Stimulated activated CD4-positive, alpha-beta T cell treated with anti-CD3 and anti-CD28 coated beads, Interleukin-1b, Interleukin-23, amount 100 ng/mL, for 48 hours (primary cell): ENCODE results near the gene PTGDR.

Experiments
- DNase-seq: peaks from one replicate; pipeline ENCODE4 v3.0.0-alpha.2; 2020

PTGDR gene, protein sequence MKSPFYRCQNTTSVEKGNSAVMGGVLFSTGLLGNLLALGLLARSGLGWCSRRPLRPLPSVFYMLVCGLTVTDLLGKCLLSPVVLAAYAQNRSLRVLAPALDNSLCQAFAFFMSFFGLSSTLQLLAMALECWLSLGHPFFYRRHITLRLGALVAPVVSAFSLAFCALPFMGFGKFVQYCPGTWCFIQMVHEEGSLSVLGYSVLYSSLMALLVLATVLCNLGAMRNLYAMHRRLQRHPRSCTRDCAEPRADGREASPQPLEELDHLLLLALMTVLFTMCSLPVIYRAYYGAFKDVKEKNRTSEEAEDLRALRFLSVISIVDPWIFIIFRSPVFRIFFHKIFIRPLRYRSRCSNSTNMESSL

DNA sequence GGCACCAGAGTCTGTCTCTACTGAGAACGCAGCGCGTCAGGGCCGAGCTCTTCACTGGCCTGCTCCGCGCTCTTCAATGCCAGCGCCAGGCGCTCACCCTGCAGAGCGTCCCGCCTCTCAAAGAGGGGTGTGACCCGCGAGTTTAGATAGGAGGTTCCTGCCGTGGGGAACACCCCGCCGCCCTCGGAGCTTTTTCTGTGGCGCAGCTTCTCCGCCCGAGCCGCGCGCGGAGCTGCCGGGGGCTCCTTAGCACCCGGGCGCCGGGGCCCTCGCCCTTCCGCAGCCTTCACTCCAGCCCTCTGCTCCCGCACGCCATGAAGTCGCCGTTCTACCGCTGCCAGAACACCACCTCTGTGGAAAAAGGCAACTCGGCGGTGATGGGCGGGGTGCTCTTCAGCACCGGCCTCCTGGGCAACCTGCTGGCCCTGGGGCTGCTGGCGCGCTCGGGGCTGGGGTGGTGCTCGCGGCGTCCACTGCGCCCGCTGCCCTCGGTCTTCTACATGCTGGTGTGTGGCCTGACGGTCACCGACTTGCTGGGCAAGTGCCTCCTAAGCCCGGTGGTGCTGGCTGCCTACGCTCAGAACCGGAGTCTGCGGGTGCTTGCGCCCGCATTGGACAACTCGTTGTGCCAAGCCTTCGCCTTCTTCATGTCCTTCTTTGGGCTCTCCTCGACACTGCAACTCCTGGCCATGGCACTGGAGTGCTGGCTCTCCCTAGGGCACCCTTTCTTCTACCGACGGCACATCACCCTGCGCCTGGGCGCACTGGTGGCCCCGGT, at the start of gene PTGDR:
PTGDR (plus strand) TSS at position 198 of the 778 bp plus-strand sequence; CDS start at position 315, 117 bp downstream.
- peak; percentile 13 for DNase-seq

- no peak for DNase-seq
These were observed 47.9 kb upstream of the PTGDR start for GRCh38 chr14:52219488-52220084.

DNA sequence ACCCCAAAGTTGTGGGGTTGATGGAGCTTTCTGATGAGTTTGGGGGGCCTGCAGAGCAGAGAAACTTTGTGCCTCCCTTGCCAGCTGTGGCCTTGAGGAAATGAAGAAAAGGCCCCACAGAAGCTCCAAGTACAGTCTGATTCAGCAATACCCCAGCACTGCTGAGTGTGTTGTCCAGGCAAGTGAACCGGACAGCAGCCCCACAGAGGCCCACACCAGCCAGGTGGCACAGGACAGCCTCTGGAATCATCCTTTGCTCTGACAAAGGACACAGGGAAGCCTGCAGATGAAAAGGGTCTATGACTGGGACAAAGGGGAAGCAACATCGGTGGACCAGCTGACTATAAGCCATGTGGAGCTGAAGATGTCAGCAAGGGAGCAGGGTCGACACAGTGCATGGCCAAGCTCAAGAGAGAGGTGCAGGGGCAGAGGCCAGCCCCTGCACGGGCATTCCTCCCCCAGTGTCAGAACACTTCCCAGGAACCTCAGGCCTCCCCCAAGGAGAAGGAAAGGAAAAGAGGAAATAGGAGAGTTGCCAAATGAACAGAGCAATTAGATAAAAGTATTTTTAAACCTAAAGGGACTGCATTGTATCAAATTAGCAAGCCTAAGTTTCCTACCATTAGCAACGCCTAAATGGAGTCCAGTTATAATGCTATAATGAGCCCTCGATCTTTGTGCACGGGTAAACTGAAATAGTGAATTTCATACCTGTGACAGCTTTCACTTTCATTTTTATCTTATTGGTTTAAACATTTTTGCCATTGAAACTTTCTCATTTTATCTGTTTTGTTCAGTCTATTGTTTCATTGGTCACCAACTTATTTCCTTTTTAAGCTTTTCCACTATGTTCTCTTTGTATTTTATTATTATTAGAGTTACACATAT, 46.3 kb upstream of the PTGDR start:
- DNase-seq: no peak

GRCh38 chr14:52222901-52223300, 44.6 kb upstream of the PTGDR start:
- no peak for DNase-seq

DNA sequence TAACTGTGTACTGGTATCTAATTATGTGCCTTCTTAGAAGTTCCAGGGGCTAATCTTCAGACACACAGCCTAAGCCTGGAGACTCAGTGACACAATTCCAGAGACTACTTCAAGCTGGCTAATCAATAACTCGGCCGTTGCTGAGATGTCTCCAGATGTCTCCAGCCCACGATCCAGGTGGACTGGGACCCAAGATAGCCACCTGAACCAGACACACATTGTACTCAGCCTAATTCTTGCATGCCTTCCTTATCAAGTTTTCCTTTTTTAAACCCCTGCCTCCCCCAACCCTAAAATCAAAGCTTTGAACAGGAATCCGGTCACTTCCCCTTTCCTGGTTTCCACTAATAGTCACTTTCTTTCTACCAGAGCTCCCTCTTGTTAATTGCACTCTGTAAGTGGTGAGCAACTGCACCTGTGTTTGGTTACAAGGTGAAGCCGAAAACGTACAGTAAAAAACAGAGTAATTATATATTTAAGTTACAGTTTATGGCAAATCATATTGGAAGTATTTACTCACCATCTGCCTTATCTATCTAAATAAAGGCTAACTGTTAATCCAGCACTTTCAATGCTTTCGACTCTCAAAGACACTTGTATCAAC, 39.8 kb upstream of the PTGDR start:
- DNase-seq: no peak

- DNase-seq: no peak
These were observed 33.8 kb upstream of the PTGDR start for GRCh38 chr14:52233693-52234092.

GRCh38 chr14:52235434-52235833, 32.1 kb upstream of the PTGDR start:
- no peak for DNase-seq

GRCh38 chr14:52235866-52236510, 31.5 kb upstream of the PTGDR start:
- DNase-seq: no peak

DNA sequence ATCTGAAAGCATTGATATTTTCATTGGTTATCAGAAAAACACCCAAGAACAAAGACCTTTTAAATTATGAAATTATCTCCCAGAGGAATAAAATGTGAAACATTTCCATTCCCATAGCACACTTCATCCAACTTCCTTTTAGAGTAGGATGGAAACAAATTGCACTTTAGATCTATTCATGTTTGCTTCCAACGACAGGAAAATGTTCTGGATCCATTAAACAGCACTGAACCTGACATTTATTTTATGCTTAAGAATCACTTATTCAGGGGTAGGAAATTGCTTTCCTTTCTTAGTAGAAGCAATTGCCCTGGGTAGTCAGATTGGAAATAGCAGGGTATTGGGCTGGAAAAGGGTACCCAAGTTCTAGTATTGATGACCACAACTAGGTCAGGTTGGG, 28.8 kb upstream of the PTGDR start:
- no peak for DNase-seq

DNA sequence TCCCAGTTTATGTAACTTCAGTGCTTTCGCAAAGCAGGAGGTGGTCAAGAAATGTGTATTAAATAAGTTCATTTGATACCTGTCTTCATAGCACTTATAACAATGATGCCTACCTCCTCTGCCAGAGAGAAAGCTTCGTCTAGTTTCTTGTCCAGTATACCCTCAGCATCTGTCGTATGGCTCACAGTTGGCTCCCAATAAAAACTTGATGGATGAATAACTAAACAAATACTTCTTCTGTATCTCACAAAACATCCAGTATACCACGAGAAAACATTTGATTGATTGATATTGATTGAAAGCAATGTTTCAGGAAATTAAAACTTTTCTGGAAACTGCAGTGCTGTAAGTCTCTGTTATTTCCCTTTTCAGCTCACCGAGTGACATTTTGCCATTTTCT, 26.9 kb upstream of the PTGDR start:
- no peak for DNase-seq

- no peak for DNase-seq
These were observed 26.3 kb upstream of the PTGDR start for GRCh38 chr14:52241087-52241793.

GRCh38 chr14:52244328-52244727, 23.2 kb upstream of the PTGDR start:
- DNase-seq: no peak

DNA sequence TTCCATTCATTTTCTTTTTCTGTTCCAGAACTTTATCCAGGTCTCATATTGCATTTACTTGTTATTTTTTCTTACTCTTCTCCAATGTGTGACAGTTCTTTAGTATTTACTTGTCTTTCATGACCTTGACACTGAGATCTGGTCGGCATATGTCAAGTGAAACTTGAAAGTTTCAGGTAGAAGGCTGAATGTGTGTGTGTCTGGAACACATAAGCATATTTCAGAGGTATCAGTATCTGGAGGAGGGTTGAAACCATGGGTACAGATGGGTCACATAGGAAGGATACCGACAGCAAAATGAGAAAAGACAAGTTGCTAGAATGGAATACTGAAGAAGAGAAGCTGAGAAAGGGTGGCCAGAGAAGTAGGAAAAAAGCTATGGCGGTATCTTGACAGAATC, 22.5 kb upstream of the PTGDR start:
- DNase-seq: no peak

- no peak for DNase-seq
These were observed 19.4 kb upstream of the PTGDR start for GRCh38 chr14:52248057-52248456.

DNA sequence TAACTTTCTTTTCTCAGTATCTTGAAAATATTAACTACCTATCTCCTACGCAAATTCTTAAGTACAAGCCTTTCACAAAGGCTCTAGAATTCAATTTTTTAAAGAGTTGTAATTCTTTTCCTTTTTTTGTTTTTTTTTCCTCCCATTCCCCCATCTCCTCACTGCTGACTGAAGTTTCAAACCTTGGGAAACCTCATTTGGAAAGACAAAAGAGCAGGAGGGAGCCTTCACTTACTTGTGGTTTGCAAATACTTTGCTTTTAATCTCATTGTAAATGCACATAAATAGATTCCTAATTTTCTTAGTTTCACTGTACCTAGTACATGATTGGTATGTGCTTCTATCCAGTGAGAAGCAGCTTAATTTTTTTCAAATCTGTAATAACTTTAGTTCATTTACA, 15.8 kb upstream of the PTGDR start:
- no peak for DNase-seq

- DNase-seq: no peak
These were observed 14.0 kb upstream of the PTGDR start for GRCh38 chr14:52253503-52253902.

DNA sequence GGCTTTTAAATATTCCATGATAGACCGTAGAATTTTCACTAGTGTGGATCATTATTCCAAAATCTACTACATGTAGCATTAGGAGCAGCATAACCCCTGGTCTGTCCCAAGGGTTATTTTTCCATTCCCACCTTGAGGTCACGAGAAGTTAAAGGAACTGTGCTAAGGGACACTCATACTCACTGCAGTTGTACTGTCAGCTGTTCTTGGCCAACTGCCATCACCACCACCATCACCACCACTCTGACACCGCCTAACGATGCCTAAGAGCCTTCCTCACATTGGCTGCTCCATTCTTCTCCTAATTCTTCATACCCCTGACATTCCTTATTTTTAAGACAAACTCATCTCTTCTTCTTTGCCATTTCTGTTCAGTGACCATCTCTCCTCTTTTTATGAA, 13.4 kb upstream of the PTGDR start:
- DNase-seq: no peak

DNA sequence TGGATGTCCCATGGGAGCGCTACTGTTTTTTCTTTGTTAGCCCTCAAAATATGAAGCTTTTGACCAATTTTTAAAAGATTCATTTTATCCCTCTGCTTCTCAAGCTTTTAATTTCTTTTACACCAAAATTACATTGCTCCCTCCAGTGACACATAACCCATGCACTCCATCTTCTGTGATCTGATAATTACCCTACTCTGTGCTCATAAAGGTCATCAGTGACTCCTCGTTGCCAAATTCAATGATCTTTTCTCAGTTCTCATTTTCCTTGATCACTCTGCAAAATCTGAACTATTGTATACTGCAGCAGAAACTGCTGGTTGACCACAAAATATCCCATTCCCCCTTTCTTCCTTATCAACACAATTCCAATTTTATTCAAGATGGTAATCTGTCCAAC, 8.7 kb upstream of the PTGDR start:
- DNase-seq: no peak

GRCh38 chr14:52259434-52259833, 8.1 kb upstream of the PTGDR start:
- no peak for DNase-seq

- DNase-seq: no peak
These were observed 4.9 kb upstream of the PTGDR start for GRCh38 chr14:52262600-52262999.

GRCh38 chr14:52263190-52263589, 4.3 kb upstream of the PTGDR start:
- no peak for DNase-seq
